H1 (cell line): ENCODE data around the gene LRCH1. TPM values are rescaled to one million over a fixed set of nuclear protein-coding genes. Genes with fewer than 3 reads are reported as not detected.

ENCODE experiments used
- CTCF ChIA-PET: fragments of 300-600 bp; sonication (Branson Sonifier 250); formaldehyde crosslinking; loops from one replicate; lab custom pipeline; 2021; ENCODE audit not compliant: partially characterized antibody; lab: Charles Lee
- POLR2A ChIA-PET: fragments of 300-600 bp; sonication (Branson Sonifier 250); formaldehyde crosslinking; loops from one replicate; lab custom pipeline; 2021; ENCODE audit warnings: inconsistent platforms; ENCODE audit not compliant: partially characterized antibody; lab: Charles Lee
- DNase-seq, 2 experiments: peaks; one replicate each; pipeline versions ENCODE4 v3.0.0 to v3.0.0-alpha.2; 2010 to 2022; ENCODE audit warnings: low spot score in 2 of 2, low read depth in 1 of 2, mixed read lengths in 1 of 2
- FAIRE-seq: peaks from 2 replicates; lab custom pipeline; 2011; peaks lifted over from hg19 to GRCh38; lab: Jason Lieb, UNC
- H2AFZ ChIP-seq: 2 replicates; pipeline ENCODE4 v1.8.1; 2012; ENCODE audit warnings: low read length, inconsistent platforms
- H2AK5ac ChIP-seq: 2 replicates; pipeline ENCODE4 v1.6.1; 2013; ENCODE audit warnings: low read depth, low read length
- H2BK120ac ChIP-seq: replicated peaks from 2 replicates; pipeline ENCODE3; 2013; ENCODE audit warnings: low read depth, low read length, inconsistent platforms
- H2BK12ac ChIP-seq: 2 replicates; pipeline ENCODE4 v1.6.1; 2013; ENCODE audit warnings: low read depth, low read length
- H2BK15ac ChIP-seq: 2 replicates; pipeline ENCODE4 v1.6.1; 2013; ENCODE audit warnings: low read length
- H2BK20ac ChIP-seq: 2 replicates; pipeline ENCODE4 v1.6.1; 2013; ENCODE audit warnings: low read length
- H2BK5ac ChIP-seq: 2 replicates; pipeline ENCODE4 v1.6.1; 2013; ENCODE audit warnings: low read depth, low read length
- H3K14ac ChIP-seq: 2 replicates; pipeline ENCODE4 v1.6.1; 2013; ENCODE audit warnings: inconsistent platforms; ENCODE audit not compliant: insufficient read length
- H3K18ac ChIP-seq: 2 replicates; pipeline ENCODE4 v1.6.1; 2013; ENCODE audit warnings: low read length; ENCODE audit errors: extremely low read depth
- H3K23ac ChIP-seq: 2 replicates; pipeline ENCODE4 v1.6.1; 2013; ENCODE audit warnings: inconsistent platforms; ENCODE audit not compliant: insufficient read length
- H3K23me2 ChIP-seq: 2 replicates; pipeline ENCODE4 v1.6.1; 2013; ENCODE audit warnings: low read depth, low read length
- H3K27ac ChIP-seq: 2 replicates; pipeline ENCODE4 v1.6.1; 2011; ENCODE audit warnings: low read depth, low read length, inconsistent platforms
- H3K27me3 ChIP-seq, 4 experiments: replicated peaks in 1 of 4; 1 replicate in 1 of 4; 2 replicates in 3 of 4; pipeline versions ENCODE4 v1.6.1 to v1.8.1; 2011 to 2013; ENCODE audit warnings: low read length in 3 of 4, mild to moderate bottlenecking in 3 of 4, inconsistent platforms in 2 of 4, mixed read lengths in 2 of 4, moderate library complexity in 1 of 4; ENCODE audit not compliant: control insufficient read depth in 3 of 4, insufficient read depth in 3 of 4; ENCODE audit errors: extremely low read depth in 1 of 4
- H3K36me3 ChIP-seq, 4 experiments: 2 replicates each; pipeline versions ENCODE4 v1.6.1 to v1.8.1; 2011 to 2013; ENCODE audit warnings: mild to moderate bottlenecking in 4 of 4, low read length in 3 of 4, moderate library complexity in 2 of 4, control low read depth in 1 of 4, inconsistent platforms in 1 of 4; ENCODE audit not compliant: insufficient read depth in 4 of 4, control insufficient read depth in 2 of 4
- H3K4ac ChIP-seq: replicated peaks from 2 replicates; pipeline ENCODE3; 2013; ENCODE audit warnings: low read length, low read depth, mixed read lengths, inconsistent platforms; ENCODE audit not compliant: insufficient read length
- H3K4me1 ChIP-seq, 4 experiments: replicated peaks in 1 of 4; 1 replicate in 1 of 4; 2 replicates in 3 of 4; pipeline versions ENCODE4 v1.6.1 to v1.8.1; 2011 to 2013; ENCODE audit warnings: low read length in 3 of 4, inconsistent platforms in 2 of 4, mixed read lengths in 1 of 4; ENCODE audit not compliant: insufficient read depth in 4 of 4, control insufficient read depth in 3 of 4
- H3K4me2 ChIP-seq, 2 experiments: 2 replicates each; pipeline versions ENCODE4 v1.6.1 to v1.8.1; 2011 to 2013; ENCODE audit warnings: low read depth in 2 of 2, low read length in 2 of 2, control low read depth in 1 of 2, inconsistent platforms in 1 of 2, mild to moderate bottlenecking in 1 of 2; ENCODE audit not compliant: insufficient read depth in 1 of 2
- H3K4me3 ChIP-seq, 4 experiments: fragments of 200-600, 300-600 bp in 1 of 4; sonication (generic), shearing (Covaris generic), sonication (Bioruptor Twin) in 1 of 4; 2 replicates each; pipeline versions ENCODE4 v1.5.1 to v1.8.1; 2011 to 2016; ENCODE audit warnings: low read length in 4 of 4, low read depth in 3 of 4, control low read depth in 2 of 4, inconsistent platforms in 2 of 4, mild to moderate bottlenecking in 2 of 4, mixed read lengths in 1 of 4, moderate library complexity in 1 of 4; ENCODE audit not compliant: insufficient read depth in 2 of 4; ENCODE audit errors: extremely low read depth in 1 of 4
- H3K56ac ChIP-seq: replicated peaks from 2 replicates; pipeline ENCODE3; 2013; ENCODE audit warnings: low read depth, mild to moderate bottlenecking, mixed read lengths, low read length, inconsistent platforms; ENCODE audit not compliant: insufficient read length
- H3K79me1 ChIP-seq: 2 replicates; pipeline ENCODE4 v1.6.1; 2013; ENCODE audit warnings: low read depth, low read length, control low read depth
- H3K79me2 ChIP-seq, 2 experiments: 2 replicates each; pipeline versions ENCODE4 v1.6.1 to v1.8.1; 2012 to 2013; ENCODE audit warnings: low read length in 2 of 2, mild to moderate bottlenecking in 2 of 2, inconsistent platforms in 1 of 2; ENCODE audit not compliant: insufficient read depth in 2 of 2, control insufficient read depth in 1 of 2
- H3K9ac ChIP-seq, 4 experiments: replicated peaks in 1 of 4; 1 replicate in 1 of 4; 2 replicates in 3 of 4; pipeline versions ENCODE4 v1.6.1 to v1.8.1; 2011 to 2013; ENCODE audit warnings: low read depth in 3 of 4, low read length in 3 of 4, control low read depth in 2 of 4, mild to moderate bottlenecking in 2 of 4, moderate library complexity in 2 of 4, inconsistent platforms in 1 of 4; ENCODE audit errors: extremely low read depth in 1 of 4
- H3K9me3 ChIP-seq, 2 experiments: 2 replicates each; pipeline versions ENCODE4 v1.6.1 to v1.8.1; 2012 to 2013; ENCODE audit warnings: mild to moderate bottlenecking in 2 of 2, moderate library complexity in 2 of 2, control low read depth in 1 of 2, inconsistent platforms in 1 of 2, low read depth in 1 of 2, low read length in 1 of 2, mixed read lengths in 1 of 2; ENCODE audit not compliant: insufficient read depth in 2 of 2
- H4K20me1 ChIP-seq, 2 experiments: replicated peaks in 1 of 2; 2 replicates each; pipeline versions ENCODE3 to v1.8.1; 2011 to 2013; ENCODE audit warnings: inconsistent platforms in 2 of 2, low read length in 2 of 2, mild to moderate bottlenecking in 1 of 2; ENCODE audit not compliant: insufficient read depth in 2 of 2, control insufficient read depth in 1 of 2
- H4K5ac ChIP-seq: 2 replicates; pipeline ENCODE4 v1.6.1; 2013; ENCODE audit warnings: low read length, low read depth, mixed read lengths, inconsistent platforms; ENCODE audit not compliant: insufficient read length
- H4K8ac ChIP-seq: 2 replicates; pipeline ENCODE4 v1.8.0; 2013; ENCODE audit warnings: mild to moderate bottlenecking, moderate library complexity, low read length, inconsistent platforms; ENCODE audit not compliant: insufficient read depth; ENCODE audit errors: extremely low read depth
- H4K91ac ChIP-seq: replicated peaks from 2 replicates; pipeline ENCODE3; 2013; ENCODE audit warnings: low read length, mixed read lengths, inconsistent platforms; ENCODE audit not compliant: insufficient read length
- BRCA1 ChIP-seq: IDR thresholded peaks from 2 replicates; pipeline ENCODE4 v1.6.1; 2012; ENCODE audit warnings: low read depth, low read length, improper control_type of control experiment
- KDM1A ChIP-seq: fragments of 200-600, 300-600 bp; sonication (generic); IDR thresholded peaks from 2 replicates; pipeline ENCODE4 v1.7.1; 2016; ENCODE audit warnings: mild to moderate bottlenecking, low read length, borderline replicate concordance
- KDM4A ChIP-seq: IDR thresholded peaks from one replicate; pipeline ENCODE4 v1.7.1; 2012; ENCODE audit warnings: low read depth, mild to moderate bottlenecking, moderate library complexity, low read length, inconsistent platforms; ENCODE audit not compliant: severe bottlenecking
- NANOG ChIP-seq: IDR thresholded peaks from 2 replicates; pipeline ENCODE4 v1.6.1; 2011; ENCODE audit warnings: low read length, low read depth, mild to moderate bottlenecking, inconsistent platforms; ENCODE audit not compliant: insufficient read depth, poor library complexity, severe bottlenecking
- SRF ChIP-seq: IDR thresholded peaks from 2 replicates; pipeline ENCODE4 v1.6.1; 2011; ENCODE audit warnings: mild to moderate bottlenecking, low read depth, low read length, moderate library complexity
- SUZ12 ChIP-seq: fragments of 200-600 bp; sonication (generic); IDR thresholded peaks from 2 replicates; pipeline ENCODE4 v1.6.1; 2012; ENCODE audit warnings: mild to moderate bottlenecking, inconsistent platforms, low read length, moderate library complexity, mixed read lengths
- WGBS, 2 experiments: shearing (Covaris generic) in 1 of 2; methylation state at CpG; one replicate each; pipeline versions ENCODE4 v1.1.6 to v1.1.7; 2013 to 2015; ENCODE audit warnings: low lambda C conversion rate in 2 of 2, mixed read lengths in 2 of 2, inconsistent platforms in 1 of 2, low coverage in 1 of 2, missing lambda C conversion rate in 1 of 2; ENCODE audit not compliant: insufficient replicate concordance in 2 of 2, insufficient coverage in 1 of 2, insufficient read length in 1 of 2; ENCODE audit errors: extremely low coverage in 1 of 2, missing lambda C conversion rate in 1 of 2; 5-methylcytosine and 5-hydroxymethylcytosine counted together
- polyA plus RNA-seq, 7 experiments: library from polyadenylated mRNA; depleted of rRNA in 3 of 7; stranded (reverse) in 5 of 7; unstranded in 2 of 7; fragments of >200 nt in 5 of 7; fragments of 200-250 nt in 2 of 7; gene quantifications; 1 replicate in 5 of 7; 2 replicates in 1 of 7; 4 replicates in 1 of 7; pipeline versions ENCODE4 v1.2.1 to v1.2.3, GENCODE V29; 2011 to 2013; ENCODE audit warnings: missing spikeins in 2 of 7, mixed read lengths in 2 of 7
- total RNA-seq: library from RNA; stranded (reverse); fragmentation: NEBNext Ultra II Directional; extraction: Animal tissue kit (Norgen Biotek cat#: 25700); gene quantifications from 2 replicates; pipeline ENCODE4 v1.2.1, GENCODE V29; 2021
- TF ChIP-seq, protein P1 (sequence below): IDR thresholded peaks from 2 replicates; pipeline ENCODE4 v1.6.1; 2011; ENCODE audit warnings: low read length, improper control_type of control experiment
- TF ChIP-seq, protein P2 (sequence below): IDR thresholded peaks from 2 replicates; pipeline ENCODE4 v1.6.1; 2011; ENCODE audit warnings: low read depth, mild to moderate bottlenecking, low read length; ENCODE audit not compliant: insufficient read depth

The LRCH1 gene
- total and polyA plus RNA-seq, 2 of the 8 experiments (the other 6 are each of a cell fraction or from before 2014, with no cell fraction given): 3.0 to 10.1 TPM

DNA sequence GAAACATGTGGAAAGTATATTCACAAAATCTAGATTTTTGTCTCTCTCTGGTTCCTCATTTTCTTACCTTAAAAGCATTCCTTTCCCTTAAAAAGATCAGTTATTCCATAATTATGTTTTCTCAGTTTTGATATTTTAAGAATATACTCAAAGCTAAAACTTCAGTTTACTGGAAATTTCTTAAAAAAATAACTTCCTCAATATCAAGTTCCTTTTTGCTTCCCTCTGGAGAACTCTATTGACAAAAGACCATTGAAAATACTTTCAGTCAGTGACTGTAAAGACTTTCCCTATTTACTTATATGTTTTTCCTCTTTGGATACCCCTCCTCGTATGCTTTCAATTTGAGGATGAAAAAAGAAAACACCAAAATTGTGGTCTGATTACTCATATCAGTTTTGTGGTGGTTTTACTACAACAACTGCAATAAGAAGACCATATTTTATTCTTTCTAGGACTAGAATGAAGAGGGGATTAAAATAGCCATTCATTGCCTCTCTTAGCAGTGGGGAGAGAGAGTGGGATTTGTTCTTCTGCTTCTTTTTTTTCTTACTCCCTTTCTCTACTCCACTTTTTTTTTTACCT is 130.8 kb downstream of the LRCH1 start:
- Histone ChIP-seq H3K36me3 (no peaks in the 10 kb centered on the region), H3K18ac (no peak overlapping the region), H2BK12ac (no peak overlapping the region), H4K8ac (no peak overlapping the region), H3K27ac (no peak overlapping the region), H3K23ac (no peak overlapping the region), H3K4ac (no peak overlapping the region), H3K4me2 (no peak overlapping the region), H2AFZ (no peak overlapping the region), H4K20me1 (no peaks in the 10 kb centered on the region), H2BK120ac (no peak overlapping the region), H4K91ac (no peak overlapping the region), H3K23me2 (no peaks in the 10 kb centered on the region), H3K79me2 (no peaks in the 10 kb centered on the region), H2AK5ac (no peak overlapping the region), H2BK20ac (no peak overlapping the region), H3K56ac (no peak overlapping the region), H2BK15ac (no peak overlapping the region), H3K4me1 (peaks cover 2 to 8% (median 3%) of the 10 kb centered on the region in 4 experiments; a peak in 6 of 7 replicates), H3K79me1 (no peaks in the 10 kb centered on the region), H3K4me3 (no peak overlapping the region), H4K5ac (no peak overlapping the region), H3K14ac (no peak overlapping the region), H2BK5ac (no peak overlapping the region), H3K9me3 (no peaks in the 10 kb centered on the region), H3K9ac (no peak overlapping the region), H3K27me3 (no peaks in the 10 kb centered on the region)
- no peak for DNase-seq
- ChIA-PET POLR2A (no interaction called here), CTCF (interaction anchor here (0.7 to 1.6 kb wide), 3 partner anchors 9 to 162 kb away, joined by 3 to 7 read pairs (median 4); no protein-coding TSS in a partner anchor)
- WGBS, 2 experiments: 80% methylated on average over 1 of the region's 1 CpG; no CpG with 5 or more reads in 1 of the 2 experiments
- no peak for FAIRE-seq
- no peak for TF ChIP-seq NANOG
- no peak for TF ChIP-seq KDM1A
- TF ChIP-seq SRF: no peak
- TF ChIP-seq, protein P1, sequence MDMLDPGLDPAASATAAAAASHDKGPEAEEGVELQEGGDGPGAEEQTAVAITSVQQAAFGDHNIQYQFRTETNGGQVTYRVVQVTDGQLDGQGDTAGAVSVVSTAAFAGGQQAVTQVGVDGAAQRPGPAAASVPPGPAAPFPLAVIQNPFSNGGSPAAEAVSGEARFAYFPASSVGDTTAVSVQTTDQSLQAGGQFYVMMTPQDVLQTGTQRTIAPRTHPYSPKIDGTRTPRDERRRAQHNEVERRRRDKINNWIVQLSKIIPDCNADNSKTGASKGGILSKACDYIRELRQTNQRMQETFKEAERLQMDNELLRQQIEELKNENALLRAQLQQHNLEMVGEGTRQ: no peak
- no peak for TF ChIP-seq BRCA1
- TF ChIP-seq KDM4A: no peak
- no peak for TF ChIP-seq SUZ12
- TF ChIP-seq, protein P2, sequence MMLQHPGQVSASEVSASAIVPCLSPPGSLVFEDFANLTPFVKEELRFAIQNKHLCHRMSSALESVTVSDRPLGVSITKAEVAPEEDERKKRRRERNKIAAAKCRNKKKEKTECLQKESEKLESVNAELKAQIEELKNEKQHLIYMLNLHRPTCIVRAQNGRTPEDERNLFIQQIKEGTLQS: no peak
